ENCODE results near the gene CREB5. TPM values are rescaled to one million over a fixed set of nuclear protein-coding genes. Genes with fewer than 3 reads are reported as not detected.

Gene CREB5
- total and polyA plus RNA-seq, 9 donors = 0.71 to 15.0 (median 2.7) TPM

- intact Hi-C loops (cut with DNase I) = no loop called here
- H3K27ac ChIP-seq = no peak overlapping the region
- H3K4me1 ChIP-seq (ENCODE audit: insufficient read depth) = peaks cover 4% of the 10 kb centered on the region
- 45 to 61% (median 46%) methylated on average over 2 of the region's 2 CpGs for WGBS, 3 donors
- no peak overlapping the region for H3K4me3 ChIP-seq
- H3K36me3 ChIP-seq = no peaks in the 10 kb centered on the region
- TF ChIP-seq POLR2A (IDR thresholded peaks at IDR 0.05) (no peak), EP300 (IDR thresholded peaks at IDR 0.05) (no peak), CTCF (IDR thresholded peaks at IDR 0.05) (no peak)
- H3K9me3 ChIP-seq = no peaks in the 10 kb centered on the region
- no peaks in the 10 kb centered on the region for H3K27me3 ChIP-seq
- no peak for DNase-seq
These were observed 219.7 kb downstream of the CREB5 start for GRCh38 chr7:28631995-28632394.

GRCh38 chr7:28638914-28639313 is 226.6 kb downstream of the CREB5 start:
- H3K4me1 ChIP-seq (ENCODE audit: insufficient read depth) = no peaks in the 10 kb centered on the region
- TF ChIP-seq POLR2A (IDR thresholded peaks at IDR 0.05) (no peak), EP300 (IDR thresholded peaks at IDR 0.05) (no peak), CTCF (IDR thresholded peaks at IDR 0.05) (no peak)
- no peaks in the 10 kb centered on the region for H3K9me3 ChIP-seq
- H3K36me3 ChIP-seq = no peaks in the 10 kb centered on the region
- no peak overlapping the region for H3K27ac ChIP-seq
- WGBS, 3 donors = 50 to 64% (median 58%) methylated on average over 2 of the region's 2 CpGs
- intact Hi-C loops (cut with DNase I) = no loop called here
- no peak for DNase-seq
- no peaks in the 10 kb centered on the region for H3K27me3 ChIP-seq
- H3K4me3 ChIP-seq = no peak overlapping the region

- TF ChIP-seq POLR2A (IDR thresholded peaks at IDR 0.05) = no peak
- TF ChIP-seq EP300 (IDR thresholded peaks at IDR 0.05) = no peak
- no peak for TF ChIP-seq CTCF (IDR thresholded peaks at IDR 0.05)
- Histone ChIP-seq H3K9me3 (no peaks in the 10 kb centered on the region), H3K36me3 (no peaks in the 10 kb centered on the region), H3K4me3 (no peak overlapping the region), H3K27me3 (no peaks in the 10 kb centered on the region), H3K27ac (no peak overlapping the region), H3K4me1 (ENCODE audit: insufficient read depth) (no peaks in the 10 kb centered on the region)
- intact Hi-C loops (cut with DNase I) = no loop called here
- no peak for DNase-seq
- WGBS, 3 donors = 81 to 94% (median 88%) methylated on average over 2 of the region's 2 CpGs
These were observed 227.7 kb downstream of the CREB5 start for GRCh38 chr7:28640001-28640400.

- H3K36me3 ChIP-seq = no peaks in the 10 kb centered on the region
- intact Hi-C loops (cut with DNase I) = no loop called here
- no peak overlapping the region for H3K27ac ChIP-seq
- WGBS, 3 donors = 69 to 75% (median 75%) methylated on average over 11 of the region's 11 CpGs
- TF ChIP-seq CTCF (IDR thresholded peaks at IDR 0.05) (no peak), EP300 (IDR thresholded peaks at IDR 0.05) (no peak), POLR2A (IDR thresholded peaks at IDR 0.05) (no peak)
- no peak for DNase-seq
- no peaks in the 10 kb centered on the region for H3K4me1 ChIP-seq (ENCODE audit: insufficient read depth)
- H3K27me3 ChIP-seq = no peaks in the 10 kb centered on the region
- no peaks in the 10 kb centered on the region for H3K9me3 ChIP-seq
- H3K4me3 ChIP-seq = no peak overlapping the region
These were observed 229.6 kb downstream of the CREB5 start for GRCh38 chr7:28641752-28642545.

Data from ovary (tissue), 9 donors.